GM19467 (cell line): ENCODE data around the gene TDP2.
"Not testable (repeated sequence)": the region's sequence is repeated elsewhere in the genome, so short reads cannot be mapped to it uniquely, and the experiment has no call there.

Source experiments
- ATAC-seq: cut with Tn5 transposase; IDR thresholded peaks from one replicate; pipeline ENCODE4 v1.9.1; 2021; ENCODE audit warnings: mild to moderate bottlenecking, moderate library complexity; ENCODE audit not compliant: unreplicated experiment

The TDP2 gene

DNA sequence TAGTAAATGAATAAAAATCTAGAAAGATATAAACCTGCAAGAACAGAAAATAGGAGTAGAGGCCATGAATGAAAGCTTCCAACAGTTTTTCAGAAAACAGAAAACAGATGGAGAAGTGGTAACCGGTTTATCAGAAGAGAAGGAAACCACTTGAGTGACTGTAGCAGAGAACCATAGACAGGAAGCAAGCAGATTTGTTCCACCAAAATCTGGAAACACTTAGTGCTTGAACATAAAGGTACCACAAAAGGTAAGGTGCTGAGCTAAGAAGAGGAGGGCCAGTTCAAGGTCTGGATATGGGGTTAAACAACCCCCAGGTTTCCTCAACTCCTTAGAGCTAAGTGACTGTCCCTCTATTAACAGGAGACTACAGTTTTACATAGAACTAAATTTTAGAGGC, 11.5 kb downstream of the TDP2 start:
- no peak for ATAC-seq

DNA sequence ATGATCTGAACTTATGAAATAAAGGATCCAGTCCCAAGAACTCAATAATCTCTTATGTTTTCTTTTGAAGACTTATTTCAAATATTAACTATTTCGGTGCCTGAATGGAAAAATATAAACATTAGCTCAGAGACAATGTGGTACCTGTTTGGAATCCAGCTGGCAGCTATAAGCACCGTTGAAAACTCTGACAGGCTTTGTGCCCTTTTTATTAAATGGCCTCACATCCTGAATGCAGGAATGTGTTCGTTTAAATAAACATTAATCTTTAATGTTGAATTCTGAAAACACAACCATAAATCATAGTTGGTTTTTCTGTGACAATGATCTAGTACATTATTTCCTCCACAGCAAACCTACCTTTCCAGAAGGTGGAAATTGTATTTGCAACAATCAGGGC, 16.3 kb downstream of the TDP2 start:
- ATAC-seq: no peak

GRCh38 chr6:24649691-24650090, 17.0 kb downstream of the TDP2 start:
- no peak for ATAC-seq

DNA sequence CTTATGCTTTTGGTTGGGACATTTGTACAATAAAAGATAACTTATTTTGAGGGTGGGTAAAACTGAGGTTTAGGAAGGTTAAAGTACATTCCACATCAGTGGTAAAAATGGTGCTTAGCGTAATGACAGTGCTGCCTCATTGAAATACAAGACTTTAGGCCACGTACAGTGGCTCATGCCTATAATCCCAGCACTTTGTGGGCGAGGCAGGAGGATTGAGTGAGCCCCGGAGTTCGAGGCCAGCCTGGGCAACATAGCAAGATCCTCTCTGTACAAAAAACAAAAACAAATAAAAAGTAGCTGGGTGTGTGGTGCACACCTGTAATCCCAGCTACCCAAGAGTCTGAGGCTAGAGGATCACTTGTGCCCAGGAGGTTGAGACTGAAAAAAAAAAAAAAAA, 18.4 kb downstream of the TDP2 start:
- ATAC-seq: no peak

GRCh38 chr6:24646771-24647170, 19.9 kb downstream of the TDP2 start:
- ATAC-seq: no peak

- ATAC-seq: no peak
Measured at GRCh38 chr6:24644377-24644776, 22.3 kb downstream of the TDP2 start.

DNA sequence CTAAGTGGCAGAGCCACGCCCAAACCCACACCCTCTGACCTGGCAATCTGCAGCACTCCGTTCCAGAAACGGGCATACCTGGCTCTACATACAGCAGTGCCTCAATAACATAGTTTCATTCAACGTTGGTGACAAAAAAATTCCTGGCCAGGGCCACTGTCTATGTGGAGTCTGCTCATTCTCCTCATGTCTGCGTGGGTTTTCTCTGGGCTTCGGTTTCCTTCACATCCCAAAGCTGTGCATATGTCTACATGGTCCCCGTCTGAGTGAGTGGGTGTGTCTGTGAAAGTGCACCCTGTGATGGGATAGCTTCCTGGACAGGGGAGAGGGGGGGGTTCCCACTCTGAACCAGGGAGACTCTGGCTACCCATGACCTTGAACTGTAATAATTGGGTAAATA, 22.8 kb downstream of the TDP2 start:
- ATAC-seq: no peak

- ATAC-seq: no peak
Measured at GRCh38 chr6:24642061-24642460, 24.6 kb downstream of the TDP2 start.

GRCh38 chr6:24640631-24641030, 26.1 kb downstream of the TDP2 start:
- not testable (repeated sequence) for ATAC-seq

GRCh38 chr6:24640166-24640565, 26.5 kb downstream of the TDP2 start:
- ATAC-seq: no peak

GRCh38 chr6:24636681-24637080, 30.0 kb downstream of the TDP2 start:
- no peak for ATAC-seq

GRCh38 chr6:24632573-24632972, 34.1 kb downstream of the TDP2 start:
- ATAC-seq: no peak

DNA sequence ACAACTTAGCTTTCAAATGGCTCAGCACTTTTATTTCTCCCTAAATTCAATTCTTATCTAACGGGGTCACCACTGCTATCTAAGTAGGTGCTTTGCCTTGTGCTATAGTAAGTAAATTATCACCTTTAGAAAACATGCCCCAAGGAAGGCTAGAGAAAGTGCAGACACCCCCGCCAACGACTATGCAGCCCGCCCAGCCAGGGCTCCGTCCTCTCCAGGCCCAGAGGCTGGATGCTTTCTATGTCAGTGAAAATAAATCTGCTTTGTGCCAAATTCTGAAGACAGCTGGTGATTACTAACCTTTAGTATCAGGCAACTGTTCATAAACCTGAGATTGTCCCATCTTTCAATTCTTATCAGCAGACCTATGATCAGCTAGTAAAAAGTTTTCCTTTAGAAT, 35.0 kb downstream of the TDP2 start:
- ATAC-seq: no peak

DNA sequence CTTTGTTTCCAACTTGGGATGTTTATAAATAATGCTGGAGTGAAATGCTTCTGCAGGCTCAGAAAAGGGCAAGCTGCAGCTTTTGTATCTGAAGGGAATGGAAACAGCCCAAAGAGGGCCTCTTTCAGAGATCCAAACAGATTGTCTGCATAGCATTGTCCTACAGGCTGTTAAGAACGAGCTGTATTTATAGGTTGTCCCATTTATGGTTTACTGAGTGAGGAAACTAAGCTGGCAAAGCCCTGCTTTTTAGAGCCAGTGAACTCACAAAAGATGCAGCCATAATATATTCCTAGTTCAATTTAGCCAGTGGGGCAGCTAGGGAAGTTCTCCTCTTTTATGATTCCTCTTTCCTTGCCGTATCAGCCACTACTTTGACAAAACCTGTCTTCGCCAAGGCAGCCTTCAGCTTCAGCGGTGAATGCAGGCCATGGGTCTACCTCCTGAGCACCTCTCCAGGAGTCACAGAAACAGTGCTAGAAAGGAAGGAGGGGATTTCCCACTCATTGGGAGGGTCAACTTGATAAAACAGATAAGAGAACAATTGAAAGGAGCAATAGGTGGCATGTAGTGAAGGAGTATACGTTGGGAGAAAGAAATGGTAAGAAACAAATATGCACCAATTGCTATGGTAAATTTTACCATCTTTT, 35.7 kb downstream of the TDP2 start:
- ATAC-seq: no peak

DNA sequence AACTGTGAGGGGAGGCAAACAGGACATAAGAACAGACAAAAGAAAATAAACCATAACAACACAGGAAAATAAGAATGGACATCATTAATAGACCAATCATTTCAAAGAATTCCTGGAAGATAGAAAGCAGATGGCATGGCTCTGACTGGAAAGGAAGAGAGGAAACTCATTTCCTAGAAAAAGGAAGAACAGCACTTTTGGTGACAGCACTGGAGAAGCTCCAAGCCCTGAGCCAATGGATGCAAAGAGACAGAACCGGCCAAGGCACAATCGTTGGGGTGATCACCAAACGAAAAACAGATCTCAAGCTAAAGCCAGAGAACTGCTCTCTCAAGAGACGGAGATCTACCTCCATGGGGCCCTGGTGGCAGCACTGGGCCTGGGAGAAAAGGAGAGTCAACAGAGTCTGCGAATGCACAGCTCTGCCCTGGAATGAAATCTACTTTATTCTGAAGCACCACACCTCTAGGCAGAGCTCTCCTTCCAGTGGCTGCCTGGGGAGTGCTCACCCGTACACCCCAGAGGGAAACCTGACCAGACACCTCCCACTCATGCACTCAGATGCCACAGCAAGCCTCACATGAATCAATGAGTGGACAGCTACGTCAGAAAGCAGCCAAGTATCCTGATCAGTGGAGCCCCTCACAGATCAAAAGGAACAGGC, 44.9 kb downstream of the TDP2 start:
- no peak for ATAC-seq

GRCh38 chr6:24620637-24621036, 46.1 kb downstream of the TDP2 start:
- ATAC-seq: no peak

DNA sequence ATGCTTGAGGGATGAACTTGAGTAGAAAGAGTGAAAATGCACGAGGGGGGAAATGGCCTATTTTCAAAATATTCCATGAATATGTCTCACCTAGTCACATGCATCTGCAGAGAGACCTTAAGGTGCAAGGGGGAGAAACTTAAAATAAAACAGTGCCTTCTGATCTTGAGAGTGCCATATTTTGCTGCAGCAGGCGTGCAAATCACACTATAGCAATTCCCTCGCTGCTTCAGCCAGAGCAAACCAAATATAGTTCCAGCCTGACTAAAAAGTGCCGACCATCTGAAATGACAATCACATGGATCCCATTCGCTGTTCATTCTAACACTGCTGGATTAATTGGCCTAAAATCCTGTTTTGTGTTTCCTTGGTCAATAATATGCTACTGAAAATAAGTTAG, 47.0 kb downstream of the TDP2 start:
- no peak for ATAC-seq

- ATAC-seq: no peak
Measured at GRCh38 chr6:24614648-24615047, 52.1 kb downstream of the TDP2 start.

DNA sequence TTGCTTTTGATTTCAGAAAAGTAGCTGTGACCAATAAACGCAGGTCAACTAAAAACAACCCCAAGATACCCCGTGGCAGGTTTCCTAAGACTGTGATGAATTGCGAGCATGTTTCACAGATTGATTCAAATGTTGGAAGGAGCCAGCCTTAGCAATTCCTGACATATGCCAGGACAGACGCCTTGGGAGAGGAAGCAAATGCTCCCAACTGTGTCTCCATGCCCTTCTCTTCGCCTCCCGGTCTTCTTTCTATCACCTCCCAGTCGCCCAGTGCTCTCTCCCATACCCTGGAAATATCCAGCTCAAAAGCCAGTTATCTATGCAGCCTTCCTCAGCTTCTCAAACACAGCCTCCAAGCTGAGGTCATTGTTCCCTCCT, 52.7 kb downstream of the TDP2 start:
- no peak for ATAC-seq

DNA sequence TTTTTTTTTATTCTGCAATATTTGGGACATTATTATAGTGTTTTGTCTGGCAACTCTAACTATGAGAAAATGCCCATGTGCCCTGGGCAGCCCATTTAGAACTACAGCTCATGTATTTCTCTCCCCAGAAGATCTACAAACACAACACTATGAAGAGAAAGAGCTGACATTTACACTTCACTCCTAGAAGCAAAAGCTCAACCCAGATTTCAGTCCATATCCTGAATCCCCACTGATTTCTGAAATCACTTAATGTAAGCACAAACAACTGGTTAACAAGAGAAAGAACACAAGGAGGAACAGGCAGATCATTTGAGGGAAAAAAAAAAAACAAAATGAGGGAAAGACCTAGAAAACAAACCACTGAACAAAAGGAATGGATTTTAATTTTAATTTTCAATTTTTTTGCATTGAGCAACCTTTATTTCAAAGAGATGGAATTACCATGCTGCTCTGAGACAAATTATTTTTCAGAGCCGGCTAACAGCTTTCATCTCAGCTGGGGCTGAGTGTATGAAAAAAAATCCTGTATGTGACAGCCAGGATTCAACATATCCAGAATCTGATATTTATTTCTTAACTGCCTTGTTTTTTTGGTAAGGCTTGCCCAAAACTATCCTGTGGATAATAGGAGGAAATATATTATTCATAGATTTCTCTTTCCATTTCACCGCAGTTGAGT, 53.2 kb downstream of the TDP2 start:
- no peak for ATAC-seq

- ATAC-seq: no peak
Measured at GRCh38 chr6:24610672-24611071, 56.0 kb downstream of the TDP2 start.

DNA sequence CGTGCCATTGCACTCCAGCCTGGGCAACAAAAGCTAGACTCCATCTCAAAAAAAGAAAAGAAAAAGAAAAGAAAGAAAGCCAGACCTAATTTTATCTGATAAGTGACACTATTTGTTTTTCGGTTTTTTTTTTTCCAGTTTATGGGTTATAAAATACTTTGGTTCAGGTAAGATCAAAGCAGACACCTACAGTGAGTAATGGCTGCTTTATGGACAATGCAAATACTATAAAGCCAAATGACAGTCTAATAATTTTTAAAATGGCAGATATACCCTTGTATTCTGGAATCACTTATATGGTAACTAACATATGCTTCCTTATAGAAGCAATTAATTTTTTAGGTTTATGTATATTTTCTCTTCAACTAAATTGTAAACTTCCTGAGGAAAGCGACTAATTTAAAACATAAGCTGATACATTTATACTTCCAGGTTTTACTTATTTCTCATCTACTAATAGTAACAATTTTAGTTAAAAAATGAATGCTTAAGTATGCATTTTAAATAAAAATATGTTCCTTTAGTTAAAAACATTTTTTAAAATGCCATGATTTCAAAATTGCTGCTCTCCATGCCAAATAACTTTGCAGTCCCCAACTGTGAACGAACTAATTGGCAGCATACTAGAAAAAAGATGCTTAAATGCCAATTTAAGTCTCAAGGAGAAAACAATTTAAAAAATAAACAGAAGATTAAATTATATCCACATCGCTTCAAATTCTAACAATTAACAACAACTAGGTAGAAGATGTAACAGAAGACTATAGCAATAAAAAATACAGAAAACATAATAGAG, 59.2 kb downstream of the TDP2 start:
- no peak for ATAC-seq
